ENCODE results near the gene PTCD3.

PTCD3 gene

DNA sequence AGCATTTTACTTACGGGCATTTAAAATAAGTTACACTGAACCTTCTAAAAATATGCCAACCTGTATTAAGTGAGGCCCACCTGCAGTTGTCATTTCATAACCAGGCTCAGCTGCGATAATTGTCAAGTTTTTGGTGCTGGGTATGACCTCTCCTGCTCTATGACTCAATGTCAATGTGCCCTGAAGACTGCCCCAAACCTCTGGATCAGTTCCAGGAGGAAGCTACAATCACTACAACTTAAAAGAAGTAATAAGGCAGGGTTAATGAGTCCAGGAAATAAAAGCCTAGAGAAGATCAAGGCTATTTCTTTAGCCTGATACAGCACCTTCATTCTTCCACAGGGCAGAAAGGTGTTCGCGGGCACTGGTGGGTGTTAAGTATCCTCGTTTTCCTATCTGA is 23.3 kb upstream of the PTCD3 start:
- no peak for DNase-seq (ENCODE audit: low read depth)

DNA sequence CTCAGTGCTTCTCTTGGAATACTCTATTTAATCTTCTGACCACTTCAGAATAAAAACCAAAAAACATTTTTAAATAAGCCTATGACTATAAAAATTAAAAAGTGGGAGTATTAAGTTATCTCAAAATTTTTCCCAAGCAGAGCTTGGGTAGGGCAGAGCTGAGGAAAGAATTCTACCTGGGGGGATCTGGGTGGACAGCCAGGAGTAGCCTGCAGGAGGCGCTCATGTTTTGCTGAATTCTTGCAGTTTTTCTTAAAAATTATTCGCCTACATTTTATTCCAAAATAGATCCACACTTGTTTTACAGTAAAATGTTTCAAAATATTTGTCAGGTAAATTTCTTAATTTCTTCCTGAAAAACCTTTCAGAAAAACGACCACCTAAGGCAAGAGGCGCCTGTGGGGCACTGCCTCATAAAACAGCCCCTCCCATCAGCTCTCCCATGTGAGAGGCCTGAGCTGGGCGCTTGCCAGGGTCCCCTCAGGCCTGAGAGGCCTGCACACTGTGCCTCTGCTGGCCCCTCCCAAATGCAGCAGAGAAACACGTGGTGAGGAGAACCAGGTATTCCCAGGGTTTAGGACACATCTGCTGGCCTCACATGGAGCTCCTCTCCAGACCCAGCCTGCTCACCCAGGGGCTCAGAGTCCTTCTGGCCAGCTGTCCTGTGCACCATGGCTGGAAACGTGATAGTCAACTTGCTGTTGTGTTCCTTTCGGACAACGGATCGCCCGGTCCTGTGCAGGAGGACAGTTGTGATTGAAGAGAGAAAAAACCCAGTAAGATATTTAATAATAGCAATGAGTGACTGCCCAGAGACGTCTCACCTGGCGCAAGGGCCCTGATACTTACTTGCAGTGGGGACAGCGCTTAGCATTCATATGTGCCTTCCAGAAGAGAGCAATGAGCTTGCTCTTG is 17.8 kb upstream of the PTCD3 start:
- no peak for DNase-seq (ENCODE audit: low read depth)

DNA sequence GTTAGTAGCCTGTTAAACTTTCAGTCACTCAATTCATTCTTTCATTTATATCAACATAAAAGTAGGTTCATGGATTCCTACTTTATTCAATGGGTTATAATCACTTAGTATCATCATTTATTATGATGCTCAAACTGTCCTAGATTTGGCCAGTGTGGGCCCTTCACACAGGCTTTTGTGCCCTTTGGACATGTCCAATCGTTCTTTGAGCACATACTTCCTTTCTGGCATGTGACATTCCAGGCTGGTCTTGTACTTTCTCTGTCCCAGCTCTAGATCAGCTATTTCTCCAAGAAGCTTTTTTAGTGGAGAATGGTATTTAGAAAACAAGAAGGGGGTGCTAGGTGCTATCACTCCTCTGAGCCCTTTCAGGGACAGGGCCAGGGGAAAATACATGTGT is 11.8 kb upstream of the PTCD3 start:
- DNase-seq (ENCODE audit: low read depth) = no peak

DNA sequence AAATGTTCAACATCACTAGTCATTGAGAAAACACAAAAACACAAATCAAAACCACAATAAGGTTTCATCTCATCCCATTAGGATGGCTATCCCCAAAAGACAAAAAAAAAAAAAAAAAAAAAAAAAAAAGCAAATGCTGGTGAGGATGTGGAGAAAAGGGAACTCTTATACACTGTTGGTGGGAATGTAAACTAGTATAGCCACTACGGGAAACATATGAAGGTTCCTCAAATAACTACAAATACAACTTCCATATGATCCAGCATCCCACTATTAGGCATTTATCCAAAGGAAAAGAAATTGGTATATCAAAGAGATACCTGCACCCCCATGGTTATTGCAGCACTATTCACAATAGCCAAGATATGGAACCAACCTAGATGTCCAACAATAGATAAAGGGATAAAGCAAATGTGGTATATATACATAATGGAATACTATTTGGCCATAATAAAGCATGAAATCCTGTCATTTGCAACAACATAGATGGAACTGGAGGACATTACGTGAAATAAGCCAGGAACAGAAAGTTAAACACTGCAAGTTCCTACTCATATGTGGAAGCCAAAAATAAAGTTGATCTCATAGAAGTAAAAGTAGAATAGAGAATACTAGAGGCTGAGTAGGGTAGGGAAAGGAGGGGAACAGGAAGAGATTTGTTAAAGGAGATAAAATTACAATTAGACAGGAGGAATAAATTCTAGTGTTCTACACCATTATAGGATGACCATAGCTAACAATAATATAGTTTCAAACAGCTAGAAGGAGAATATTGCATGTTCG is 8.7 kb upstream of the PTCD3 start:
- DNase-seq (ENCODE audit: low read depth) = no peak

DNA sequence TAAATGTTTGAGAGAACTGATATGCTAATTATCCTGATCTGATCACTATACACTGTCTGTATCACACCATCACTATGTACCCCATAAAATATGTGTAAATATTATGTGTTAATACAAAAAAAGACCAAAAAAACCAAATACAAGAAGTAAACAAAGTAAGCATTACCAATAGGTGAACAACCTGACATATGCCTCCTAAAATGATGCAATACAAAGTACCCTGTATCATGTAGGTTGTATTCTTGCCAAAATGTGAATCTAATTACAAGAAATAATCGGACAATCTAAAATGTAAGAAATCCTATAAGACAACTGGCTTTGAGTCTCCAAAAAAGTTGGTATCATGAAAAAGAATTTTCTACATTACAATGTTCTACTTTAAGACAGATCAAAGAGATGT is 8.1 kb upstream of the PTCD3 start:
- no peak for DNase-seq (ENCODE audit: low read depth)

DNA sequence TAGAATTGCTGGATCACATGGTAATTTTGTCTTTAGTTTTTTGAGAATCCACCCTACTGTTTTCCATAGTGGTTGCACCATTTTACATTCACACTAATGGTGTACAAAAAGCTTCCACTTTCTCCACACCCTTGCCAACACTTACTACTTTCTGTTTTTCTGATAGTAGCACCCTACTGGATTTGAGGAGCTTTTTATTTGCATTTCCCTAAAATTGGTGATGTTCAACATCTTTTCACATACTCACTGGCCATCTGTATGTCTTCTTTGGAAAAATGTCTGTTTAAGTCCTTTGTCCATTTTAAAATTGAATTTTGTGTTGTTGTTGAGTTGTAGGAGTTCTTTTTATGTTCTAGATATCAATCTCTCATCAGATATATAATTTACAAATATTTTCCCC is 3.9 kb upstream of the PTCD3 start:
- no peak for DNase-seq (ENCODE audit: low read depth)

DNA sequence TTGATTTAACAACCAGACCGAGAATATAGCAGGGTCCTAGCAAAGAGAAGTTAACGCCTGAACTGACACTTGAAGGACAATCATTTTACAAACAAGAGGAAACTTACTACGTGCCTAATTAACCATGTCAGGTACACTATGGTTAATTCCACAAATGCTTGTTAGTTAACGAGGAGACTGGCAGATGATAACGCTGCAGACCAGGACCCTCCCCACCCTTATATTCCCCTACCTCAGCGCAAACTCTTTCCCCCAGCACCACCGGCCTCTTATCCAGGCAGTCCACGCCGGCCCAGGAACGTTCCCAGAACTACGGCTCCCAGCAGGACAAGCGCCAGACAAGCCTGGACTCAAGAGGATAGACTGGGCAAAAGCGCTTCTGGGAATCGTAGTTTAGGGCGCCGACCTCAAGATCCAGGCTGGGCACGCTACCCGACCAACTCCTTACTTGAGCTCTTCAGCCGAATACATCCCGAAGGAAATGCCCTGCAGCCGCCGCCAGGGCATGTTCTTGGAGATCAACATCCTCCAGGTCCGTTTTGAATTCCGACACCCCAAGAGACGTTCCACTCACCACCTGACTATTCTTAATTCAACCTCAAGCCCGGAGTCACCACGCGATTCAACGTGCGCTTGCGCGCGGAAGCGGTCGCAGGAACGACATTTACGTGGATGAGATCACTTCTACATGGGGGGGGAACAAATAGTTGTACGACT is 625 bp upstream of the PTCD3 start, which contains the start of gene POLR1A:
Gene POLR1A (minus strand): TSS at position 635 of the 717 bp plus-strand sequence. CDS start 110 bp downstream, at position 525.
- DNase-seq (ENCODE audit: low read depth) = peak; percentile 71

DNA sequence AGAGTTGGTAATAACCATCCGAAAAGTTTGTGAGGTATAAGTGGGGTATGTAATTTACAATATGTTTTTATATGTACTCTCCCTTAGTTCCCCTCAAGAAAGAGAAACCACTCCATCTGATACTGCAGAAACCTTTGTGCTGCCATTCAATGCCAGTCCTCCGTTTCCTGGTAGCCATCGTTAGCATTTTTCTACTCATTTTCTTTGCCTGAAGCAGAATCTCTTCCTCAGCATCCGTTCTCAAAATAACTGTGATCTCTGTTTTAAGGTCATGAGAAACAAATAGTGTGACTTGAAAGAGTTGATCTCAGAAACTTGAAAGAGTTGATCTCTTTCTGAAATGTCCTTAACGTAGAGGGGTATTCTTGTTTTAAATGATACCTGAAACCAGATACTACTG is 996 bp downstream of the PTCD3 start:
- DNase-seq (ENCODE audit: low read depth) = no peak

DNA sequence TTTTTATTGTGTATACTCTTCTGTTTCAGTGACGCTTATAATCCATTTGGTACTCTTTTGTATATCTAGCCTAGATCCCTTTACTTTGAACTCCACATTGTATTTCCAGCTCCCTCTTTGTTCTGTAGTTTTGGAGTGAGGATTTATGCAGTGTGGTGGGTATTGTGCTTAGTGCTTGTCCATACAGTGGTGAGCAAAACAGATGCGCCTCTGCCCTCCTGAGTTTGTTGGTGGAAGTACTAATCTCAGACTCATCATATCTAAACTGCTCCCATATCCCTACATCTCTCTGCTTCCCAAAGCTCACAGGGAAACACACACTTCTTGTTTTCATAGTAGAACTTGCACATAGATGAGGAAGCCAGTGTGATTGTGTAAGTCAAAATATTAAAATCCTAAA is 12.1 kb downstream of the PTCD3 start:
- no peak for DNase-seq (ENCODE audit: low read depth)

DNA sequence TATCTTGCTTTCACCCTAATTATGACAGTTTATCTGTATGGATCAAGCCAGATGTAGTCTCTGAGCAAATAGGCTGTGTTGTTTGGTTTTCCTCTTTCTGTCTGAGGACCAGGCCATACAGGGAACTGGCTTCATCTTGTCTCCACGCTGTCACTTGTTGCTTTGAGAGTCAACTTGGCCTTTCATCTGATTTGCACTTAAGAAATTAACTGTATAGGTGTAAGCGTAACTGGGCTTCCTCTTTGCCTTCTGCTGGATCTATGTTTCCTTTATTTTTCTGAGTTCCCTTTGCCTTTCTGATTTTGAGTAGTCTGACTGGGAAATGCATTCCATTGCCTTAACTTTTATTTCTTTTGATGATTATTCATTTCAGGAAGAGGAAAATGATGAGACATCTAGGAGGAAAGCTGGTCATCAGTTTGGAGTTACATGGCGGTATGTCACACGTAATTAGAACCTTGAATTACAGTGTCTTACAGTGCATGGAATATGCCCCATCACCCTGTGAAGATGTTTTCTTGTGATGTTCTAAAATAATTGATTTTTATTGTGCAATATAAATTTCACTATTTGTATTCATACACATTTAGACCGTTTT is 17.4 kb downstream of the PTCD3 start:
- DNase-seq (ENCODE audit: low read depth) = no peak

DNA sequence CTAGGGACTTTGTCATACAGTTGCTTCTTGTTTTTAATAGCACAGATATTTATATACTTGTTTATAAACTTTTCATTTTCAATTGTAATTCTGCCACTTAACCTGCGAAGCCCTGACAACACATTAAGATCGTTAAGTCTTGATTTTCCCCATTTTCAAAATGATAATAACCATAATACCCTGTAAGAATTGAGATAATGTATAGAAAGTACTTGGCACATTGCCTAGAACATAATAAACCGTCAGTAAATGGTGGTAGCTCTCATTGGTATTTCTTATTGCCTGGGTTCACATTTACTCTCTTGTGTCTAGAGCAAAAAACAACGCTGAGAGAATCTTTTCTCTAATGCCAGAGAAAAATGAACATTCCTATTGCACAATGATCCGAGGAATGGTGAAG is 18.6 kb downstream of the PTCD3 start:
- no peak for DNase-seq (ENCODE audit: low read depth)

DNA sequence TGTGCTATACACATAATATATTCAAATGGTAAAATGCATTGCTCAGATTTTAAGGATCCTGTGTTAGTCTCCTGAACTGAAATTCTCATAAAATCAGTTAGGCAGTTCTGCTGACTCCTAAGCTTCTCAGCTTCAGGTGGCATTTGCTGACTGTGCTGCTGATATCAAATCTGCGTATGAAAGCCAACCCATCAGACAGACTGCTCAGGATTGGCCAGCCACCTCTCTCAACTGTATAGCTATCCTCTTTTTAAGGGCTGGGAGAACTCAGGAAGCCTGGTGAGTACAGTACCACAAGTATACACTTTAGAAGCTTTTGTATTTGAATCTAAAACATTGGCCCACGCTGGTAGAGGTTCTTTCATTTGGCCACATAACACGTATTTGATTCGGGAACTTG is 28.7 kb downstream of the PTCD3 start:
- no peak for DNase-seq (ENCODE audit: low read depth)

DNA sequence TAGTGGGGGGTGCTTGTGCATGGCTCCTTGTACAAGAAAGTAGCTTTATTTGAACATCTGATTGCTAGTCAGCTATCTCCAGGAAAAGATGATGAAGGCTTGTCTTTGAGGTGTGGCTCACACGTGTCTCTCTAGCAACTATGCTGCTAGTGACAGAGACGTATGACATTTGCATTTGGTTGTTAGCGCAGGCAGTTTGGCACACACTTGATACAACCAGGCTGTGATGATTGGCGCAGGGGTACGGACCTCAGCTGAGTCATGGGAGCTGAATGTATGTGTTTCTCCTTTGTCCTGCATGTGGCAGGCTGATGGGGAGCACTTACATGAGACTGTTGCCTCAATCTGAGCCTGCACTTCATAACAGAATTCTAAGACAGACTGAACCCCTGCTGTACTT is 29.6 kb downstream of the PTCD3 start:
- no peak for DNase-seq (ENCODE audit: low read depth)

DNA sequence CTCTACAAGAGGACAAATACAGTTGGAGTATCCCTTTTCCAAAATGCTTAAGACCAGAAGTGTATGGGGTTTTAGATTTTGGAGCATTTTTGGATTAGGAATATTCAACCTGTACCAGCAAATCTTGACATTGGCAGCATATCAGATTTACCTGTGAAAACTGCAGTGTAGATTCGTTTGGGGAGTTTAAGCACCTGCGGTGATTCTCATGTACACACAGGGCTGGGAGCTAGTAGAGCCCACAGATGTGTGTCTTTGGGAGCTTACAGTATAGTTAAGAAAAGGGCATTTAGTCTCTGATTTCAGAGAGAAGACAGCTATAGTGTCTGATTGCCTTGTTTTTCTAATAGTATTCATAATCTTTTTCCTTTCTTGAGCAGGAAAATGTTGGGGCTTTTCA is 30.1 kb downstream of the PTCD3 start:
- no peak for DNase-seq (ENCODE audit: low read depth)

DNA sequence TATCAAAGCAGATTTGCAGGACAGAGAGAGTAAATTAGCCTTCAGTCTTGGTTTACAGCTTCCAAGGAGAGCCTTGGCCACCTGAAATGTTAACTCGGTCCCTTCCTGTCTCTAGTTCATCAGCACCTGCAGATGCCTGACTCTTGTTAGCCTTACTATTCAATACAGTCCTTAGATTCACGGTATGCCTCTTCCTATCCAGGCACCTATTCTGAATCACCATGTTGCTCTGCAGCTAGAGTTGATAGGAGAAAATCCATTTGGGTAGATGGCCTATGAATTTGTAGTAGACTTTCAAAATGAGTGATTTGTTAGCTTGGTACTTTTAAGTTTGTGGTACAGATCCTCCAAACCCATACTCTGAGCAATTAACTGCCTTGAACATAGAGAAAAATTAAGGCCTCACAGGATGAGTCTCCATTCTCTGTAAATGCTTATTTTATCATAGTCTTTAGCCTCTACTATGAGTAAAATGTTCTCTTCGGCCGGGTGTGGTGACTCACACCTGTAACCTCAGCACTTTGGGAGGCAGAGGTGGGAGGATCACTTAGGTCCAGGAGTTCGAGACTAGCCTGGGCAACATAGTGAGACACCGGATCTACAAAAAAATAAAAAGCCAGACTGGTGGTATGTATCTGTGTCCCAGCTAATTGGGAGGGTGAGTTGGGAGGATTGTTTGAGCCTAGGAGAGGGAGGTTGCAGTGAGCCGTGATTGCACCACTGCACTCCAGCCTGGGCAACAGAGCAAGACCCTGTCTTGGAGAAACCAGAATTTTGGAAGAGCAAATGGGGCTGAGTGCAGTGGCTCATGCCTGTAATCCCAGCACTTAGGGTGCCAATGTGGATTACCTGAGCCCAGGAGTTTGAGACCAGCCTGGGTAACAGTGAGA is 32.9 kb downstream of the PTCD3 start:
- DNase-seq (ENCODE audit: low read depth) = no peak

DNA sequence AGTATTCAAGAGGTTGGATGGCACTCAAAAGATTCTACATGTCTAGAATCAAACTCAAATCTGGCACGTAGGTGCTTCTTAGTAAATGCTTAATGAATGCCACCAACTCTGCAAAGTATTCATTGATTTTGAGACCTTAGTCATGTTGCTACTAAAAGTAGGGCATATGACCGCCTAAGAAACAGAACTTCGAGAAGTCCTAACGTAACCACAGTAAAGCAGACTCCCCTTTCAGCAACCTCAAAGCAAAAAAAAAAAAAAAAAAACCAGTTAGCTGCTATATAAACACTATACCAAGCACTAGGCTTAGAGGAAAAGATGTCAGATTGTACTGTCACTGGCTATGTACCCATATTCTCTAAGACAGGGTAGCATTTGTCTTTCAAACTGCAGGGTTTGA is 33.9 kb downstream of the PTCD3 start:
- no peak for DNase-seq (ENCODE audit: low read depth)

DNA sequence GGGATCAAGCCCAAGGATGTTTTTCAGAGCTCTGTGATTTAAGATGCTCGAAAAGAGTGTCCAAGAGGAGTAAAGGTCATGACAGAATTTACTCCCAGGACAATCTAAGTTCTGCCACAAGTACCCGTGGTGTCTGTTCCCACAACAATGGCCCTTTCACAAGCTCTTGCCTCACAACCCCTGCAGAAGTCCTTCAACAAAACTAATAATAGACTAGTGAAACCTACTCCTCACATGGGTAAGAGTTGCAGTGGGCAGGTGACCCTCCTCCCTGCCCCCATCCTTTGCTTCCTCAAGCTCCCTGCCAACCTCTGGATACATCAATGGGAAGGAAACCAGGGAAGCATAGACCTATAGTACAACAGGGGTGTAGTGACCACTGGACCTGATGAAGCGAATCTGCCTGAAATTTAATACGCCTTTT is 34.9 kb downstream of the PTCD3 start:
- DNase-seq (ENCODE audit: low read depth) = no peak

DNA sequence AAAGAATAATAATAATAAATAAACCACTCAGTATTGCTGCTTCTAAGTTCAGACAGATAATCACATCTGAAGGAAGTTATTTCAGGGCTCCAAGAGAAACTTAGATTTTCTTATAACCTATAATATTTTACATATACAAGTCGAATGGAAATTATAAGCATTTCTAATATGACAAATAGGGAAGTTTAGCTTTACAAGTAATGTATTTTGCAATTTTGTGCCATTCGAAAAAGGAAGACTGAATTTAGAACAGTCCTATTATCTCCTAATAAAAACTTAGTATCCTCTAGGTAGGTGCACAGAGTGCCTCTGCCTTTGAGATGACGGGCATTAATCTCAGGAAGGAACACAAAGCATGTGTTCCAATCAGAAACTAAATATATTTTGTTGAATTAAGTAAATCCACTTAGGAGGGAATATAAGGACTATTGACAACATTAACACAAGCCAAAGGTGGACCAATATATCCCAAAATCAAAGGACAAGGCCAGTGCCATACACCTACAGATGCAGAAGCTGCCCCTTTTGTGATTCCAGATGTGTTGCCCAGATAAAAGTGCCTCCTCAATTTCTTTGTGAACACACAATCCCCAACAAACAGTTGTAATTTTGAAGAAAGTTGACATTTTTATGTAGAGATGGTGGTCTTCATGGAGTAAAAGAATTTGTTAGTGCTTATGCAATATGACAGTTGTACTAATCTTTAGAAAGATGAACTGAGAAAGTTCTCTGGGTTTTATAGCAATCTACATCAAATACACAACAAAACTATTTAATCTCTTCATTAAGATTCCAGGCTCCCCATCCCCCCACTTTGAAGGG is 36.6 kb downstream of the PTCD3 start:
- DNase-seq (ENCODE audit: low read depth) = no peak

DNA sequence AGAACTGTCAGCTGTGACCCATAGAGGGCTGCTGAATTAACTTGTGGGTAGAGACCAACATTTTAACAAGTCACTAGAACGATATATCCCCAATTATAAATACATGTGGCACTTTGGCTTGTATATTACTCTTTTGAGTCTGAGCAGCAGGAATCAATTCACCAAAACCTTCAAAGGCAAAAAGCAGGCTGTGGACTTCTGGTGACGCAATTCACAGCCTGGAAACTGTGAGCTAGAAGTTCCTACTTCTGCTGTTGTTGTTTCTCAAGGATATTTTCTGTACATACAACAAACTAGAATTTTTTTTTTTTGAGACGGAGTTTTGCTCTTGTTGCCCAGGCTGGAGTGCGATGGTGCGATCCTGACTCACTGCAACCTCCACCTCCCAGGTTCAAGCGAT is 37.3 kb downstream of the PTCD3 start:
- no peak for DNase-seq (ENCODE audit: low read depth)
